H9 (cell line): ENCODE data around the gene CDH4. TPM values are rescaled to one million over a fixed set of nuclear protein-coding genes. Genes with fewer than 3 reads are reported as not detected.

Experiments
- DNase-seq: peaks from one replicate; pipeline ENCODE4 v3.0.0-alpha.2; 2017
- H2AFZ ChIP-seq: one replicate; pipeline ENCODE4 v1.6.1; 2013; ENCODE audit warnings: mild to moderate bottlenecking, low read length, control low read depth, moderate library complexity
- H2AK5ac ChIP-seq: 2 replicates; pipeline ENCODE4 v1.6.1; 2013; ENCODE audit warnings: low read length, control low read depth, mixed read lengths; ENCODE audit not compliant: insufficient read length
- H2BK120ac ChIP-seq: one replicate; pipeline ENCODE4 v1.6.1; 2013; ENCODE audit warnings: low read depth, mild to moderate bottlenecking, low read length, control low read depth, inconsistent platforms; ENCODE audit not compliant: poor library complexity, severe bottlenecking
- H2BK12ac ChIP-seq: 2 replicates; pipeline ENCODE4 v1.6.1; 2013; ENCODE audit warnings: low read length, control low read depth, mixed read lengths, low read depth; ENCODE audit not compliant: insufficient read length
- H2BK15ac ChIP-seq: 2 replicates; pipeline ENCODE4 v1.6.1; 2013; ENCODE audit warnings: low read depth, low read length, control low read depth
- H2BK20ac ChIP-seq: one replicate; pipeline ENCODE4 v1.6.1; 2013; ENCODE audit warnings: low read depth, mild to moderate bottlenecking, low read length, control low read depth, inconsistent platforms; ENCODE audit not compliant: poor library complexity, severe bottlenecking
- H2BK5ac ChIP-seq: 2 replicates; pipeline ENCODE4 v1.6.1; 2013; ENCODE audit warnings: low read length, control low read depth, mixed read lengths; ENCODE audit not compliant: insufficient read length
- H3K14ac ChIP-seq: 2 replicates; pipeline ENCODE4 v1.6.1; 2013; ENCODE audit warnings: low read length, control low read depth; ENCODE audit not compliant: insufficient read depth
- H3K18ac ChIP-seq: 2 replicates; pipeline ENCODE4 v1.6.1; 2013; ENCODE audit warnings: low read depth, mild to moderate bottlenecking, mixed read lengths, low read length, control low read depth; ENCODE audit not compliant: insufficient read length
- H3K23ac ChIP-seq: 2 replicates; pipeline ENCODE4 v1.6.1; 2013; ENCODE audit warnings: low read length, control low read depth, mixed read lengths, low read depth; ENCODE audit not compliant: insufficient read length
- H3K23me2 ChIP-seq: 2 replicates; pipeline ENCODE4 v1.6.1; 2013; ENCODE audit warnings: low read depth, mild to moderate bottlenecking, mixed read lengths, low read length, control low read depth; ENCODE audit not compliant: insufficient read length, poor library complexity, severe bottlenecking
- H3K27ac ChIP-seq: 2 replicates; pipeline ENCODE4 v1.5.1; 2013; ENCODE audit warnings: low read length, control low read depth, mixed read lengths, low read depth; ENCODE audit not compliant: insufficient read length
- H3K27me3 ChIP-seq: 2 replicates; pipeline ENCODE4 v1.6.1; 2013; ENCODE audit warnings: low read length, control low read depth, inconsistent platforms; ENCODE audit not compliant: insufficient read depth
- H3K4ac ChIP-seq: 2 replicates; pipeline ENCODE4 v1.6.1; 2013; ENCODE audit warnings: low read depth, mild to moderate bottlenecking, control low read depth, inconsistent platforms, low read length, moderate library complexity
- H3K4me1 ChIP-seq: 2 replicates; pipeline ENCODE4 v1.6.1; 2013; ENCODE audit warnings: low read length, control low read depth, inconsistent platforms; ENCODE audit not compliant: insufficient read depth
- H3K4me2 ChIP-seq: 2 replicates; pipeline ENCODE4 v1.6.1; 2013; ENCODE audit warnings: low read length, control low read depth, mixed read lengths; ENCODE audit not compliant: insufficient read length, insufficient read depth
- H3K56ac ChIP-seq: 2 replicates; pipeline ENCODE4 v1.6.1; 2013; ENCODE audit warnings: low read depth, mild to moderate bottlenecking, mixed read lengths, low read length, control low read depth; ENCODE audit not compliant: insufficient read length
- H3K79me1 ChIP-seq: 2 replicates; pipeline ENCODE4 v1.6.1; 2013; ENCODE audit warnings: low read depth, mild to moderate bottlenecking, moderate library complexity, low read length, control low read depth, inconsistent platforms; ENCODE audit not compliant: insufficient read depth, poor library complexity, severe bottlenecking
- H3K79me2 ChIP-seq: 2 replicates; pipeline ENCODE4 v1.6.1; 2013; ENCODE audit warnings: low read length, control low read depth, inconsistent platforms; ENCODE audit not compliant: insufficient read depth
- H3K9ac ChIP-seq: 2 replicates; pipeline ENCODE4 v1.6.1; 2013; ENCODE audit warnings: low read length, control low read depth, mixed read lengths; ENCODE audit not compliant: insufficient read length; ENCODE audit errors: extremely low read depth
- H3K9me3 ChIP-seq: one replicate; pipeline ENCODE4 v1.6.1; 2013; ENCODE audit warnings: low read depth, low read length, inconsistent platforms; ENCODE audit not compliant: control insufficient read depth
- H3T11ph ChIP-seq: one replicate; pipeline ENCODE4 v1.6.1; 2013; ENCODE audit warnings: mild to moderate bottlenecking, low read length, control low read depth, inconsistent platforms
- H4K20me1 ChIP-seq: one replicate; pipeline ENCODE4 v1.6.1; 2013; ENCODE audit not compliant: control insufficient read depth, insufficient read length, insufficient read depth
- H4K5ac ChIP-seq: 2 replicates; pipeline ENCODE4 v1.6.1; 2013; ENCODE audit warnings: low read depth, mild to moderate bottlenecking, mixed read lengths, low read length, control low read depth; ENCODE audit not compliant: insufficient read length
- H4K8ac ChIP-seq: replicated peaks from 2 replicates; pipeline ENCODE4 v1.6.1; 2013; ENCODE audit warnings: low read length, control low read depth, mixed read lengths, low read depth; ENCODE audit not compliant: insufficient read length
- H4K91ac ChIP-seq: 2 replicates; pipeline ENCODE4 v1.6.1; 2013; ENCODE audit warnings: low read depth, mild to moderate bottlenecking, moderate library complexity, mixed read lengths, low read length, control low read depth; ENCODE audit not compliant: insufficient read length
- H3K27ac Mint-ChIP-seq, 3 experiments: 2 replicates in 2 of 3; 3 replicates in 1 of 3; pipeline ENCODE4 v1.8.0; 2020 to 2021; ENCODE audit warnings: mixed read lengths in 3 of 3, mild to moderate bottlenecking in 1 of 3, moderate library complexity in 1 of 3
- H3K27me3 Mint-ChIP-seq: 2 replicates; pipeline ENCODE4 v1.8.0; 2021; ENCODE audit warnings: low read depth, mild to moderate bottlenecking, moderate library complexity, mixed read lengths
- H3K36me3 Mint-ChIP-seq, 3 experiments: 2 replicates in 2 of 3; 3 replicates in 1 of 3; pipeline ENCODE4 v1.8.0; 2020 to 2021; ENCODE audit warnings: low read depth in 3 of 3, mixed read lengths in 3 of 3; ENCODE audit not compliant: insufficient read depth in 1 of 3
- H3K4me1 Mint-ChIP-seq, 2 experiments: 2 replicates each; pipeline ENCODE4 v1.8.0; 2020; ENCODE audit warnings: mixed read lengths in 2 of 2
- H3K4me3 Mint-ChIP-seq, 2 experiments: 2 replicates in 1 of 2; 3 replicates in 1 of 2; pipeline ENCODE4 v1.8.0; 2020 to 2021; ENCODE audit warnings: mild to moderate bottlenecking in 2 of 2, mixed read lengths in 2 of 2, moderate library complexity in 1 of 2
- H3K9me3 Mint-ChIP-seq, 2 experiments: 2 replicates in 1 of 2; 3 replicates in 1 of 2; pipeline ENCODE4 v1.8.0; 2020; ENCODE audit warnings: mild to moderate bottlenecking in 2 of 2, mixed read lengths in 2 of 2, moderate library complexity in 1 of 2
- WGBS: extraction: QIAGEN DNeasy Blood & Tissue Kit; methylation state at CpG from one replicate; pipeline ENCODE4 v1.1.7; 2013; ENCODE audit warnings: missing lambda C conversion rate, low lambda C conversion rate, mixed read lengths; ENCODE audit not compliant: insufficient read length; ENCODE audit errors: extremely low coverage; 5-methylcytosine and 5-hydroxymethylcytosine counted together
- total RNA-seq: library from RNA; stranded (reverse); gene quantifications from 2 replicates; pipeline ENCODE4 v1.2.1, GENCODE V29; 2021
- TF ChIP-seq, protein P1 (sequence below): fragments of 200-600 bp; sonication (generic); conservative IDR thresholded peaks from 3 replicates; pipeline ENCODE4 v1.8.0; 2021; ENCODE audit warnings: antibody characterized with exemption, mild to moderate bottlenecking

Gene CDH4
- total RNA-seq, 1 experiment from 2014 or later = 3.0 TPM

DNA sequence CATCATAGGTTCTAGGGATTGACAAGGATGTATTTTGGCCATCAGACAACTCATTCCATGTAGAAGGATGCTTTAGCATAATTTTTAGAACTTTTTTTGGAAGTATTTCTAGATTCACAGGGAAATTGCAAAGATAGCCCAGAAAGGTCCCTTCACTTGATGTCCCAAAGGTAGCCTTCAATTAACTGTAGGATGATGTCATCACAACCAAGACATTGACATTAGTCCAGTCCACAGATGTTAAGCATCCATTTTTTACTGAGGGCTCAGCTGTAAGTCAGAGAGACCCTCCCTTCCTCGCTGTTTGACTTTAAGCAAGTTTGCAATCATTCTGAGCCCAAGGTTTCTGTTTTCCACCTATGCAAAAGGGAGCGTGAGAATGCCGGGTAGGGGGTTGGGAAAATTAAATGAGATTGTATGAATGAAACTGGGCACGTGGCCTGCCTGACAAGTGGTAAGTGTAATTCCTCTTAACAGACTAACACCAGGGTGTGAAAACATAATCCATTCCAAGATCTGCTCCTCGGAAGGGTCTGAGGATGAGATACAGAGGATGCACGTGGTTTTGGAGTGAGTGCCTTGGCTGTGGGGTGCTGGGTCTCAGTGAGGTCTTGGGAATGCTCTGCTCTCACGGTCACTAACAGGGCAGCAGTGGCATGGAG, 126.8 kb downstream of the CDH4 start:
- Mint-ChIP-seq H3K36me3 (peaks cover 13 to 16% (median 14%) of the 10 kb centered on the region in 3 experiments), H3K4me3 (no peak overlapping the region), H3K27ac (no peak overlapping the region), H3K4me1 (peaks cover 11 to 13% of the 10 kb centered on the region in 2 experiments), H3K27me3 (peaks cover 34% of the 10 kb centered on the region), H3K9me3 (peaks cover 16 to 20% of the 10 kb centered on the region in 2 experiments)
- Histone ChIP-seq H3K23me2 (no peaks in the 10 kb centered on the region), H3K18ac (no peak overlapping the region), H4K5ac (no peak overlapping the region), H3K56ac (no peak overlapping the region), H2BK20ac (no peak overlapping the region), H3K79me1 (no peaks in the 10 kb centered on the region), H3K27me3 (peaks cover 5% of the 10 kb centered on the region; the same call in 1 of the 2 replicates), H3K4me1 (no peaks in the 10 kb centered on the region), H2BK5ac (no peak overlapping the region), H4K20me1 (no peaks in the 10 kb centered on the region), H2BK120ac (no peak overlapping the region), H3K4ac (no peak overlapping the region), H2BK12ac (no peak overlapping the region), H4K8ac (no peak overlapping the region), H3K23ac (no peak overlapping the region), H3K9me3 (peaks cover 9% of the 10 kb centered on the region), H3K27ac (no peak overlapping the region), H2BK15ac (no peak overlapping the region), H2AK5ac (no peak overlapping the region), H3K79me2 (no peaks in the 10 kb centered on the region; the same call in 1 of the 2 replicates), H2AFZ (no peak overlapping the region), H3K9ac (no peak overlapping the region), H3K14ac (no peak overlapping the region), H3T11ph (no peak overlapping the region), H4K91ac (no peak overlapping the region), H3K4me2 (no peak overlapping the region)
- no CpG with 5 or more reads among the region's 7 CpGs for WGBS
- TF ChIP-seq, protein P1, sequence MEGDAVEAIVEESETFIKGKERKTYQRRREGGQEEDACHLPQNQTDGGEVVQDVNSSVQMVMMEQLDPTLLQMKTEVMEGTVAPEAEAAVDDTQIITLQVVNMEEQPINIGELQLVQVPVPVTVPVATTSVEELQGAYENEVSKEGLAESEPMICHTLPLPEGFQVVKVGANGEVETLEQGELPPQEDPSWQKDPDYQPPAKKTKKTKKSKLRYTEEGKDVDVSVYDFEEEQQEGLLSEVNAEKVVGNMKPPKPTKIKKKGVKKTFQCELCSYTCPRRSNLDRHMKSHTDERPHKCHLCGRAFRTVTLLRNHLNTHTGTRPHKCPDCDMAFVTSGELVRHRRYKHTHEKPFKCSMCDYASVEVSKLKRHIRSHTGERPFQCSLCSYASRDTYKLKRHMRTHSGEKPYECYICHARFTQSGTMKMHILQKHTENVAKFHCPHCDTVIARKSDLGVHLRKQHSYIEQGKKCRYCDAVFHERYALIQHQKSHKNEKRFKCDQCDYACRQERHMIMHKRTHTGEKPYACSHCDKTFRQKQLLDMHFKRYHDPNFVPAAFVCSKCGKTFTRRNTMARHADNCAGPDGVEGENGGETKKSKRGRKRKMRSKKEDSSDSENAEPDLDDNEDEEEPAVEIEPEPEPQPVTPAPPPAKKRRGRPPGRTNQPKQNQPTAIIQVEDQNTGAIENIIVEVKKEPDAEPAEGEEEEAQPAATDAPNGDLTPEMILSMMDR = no peak
- no peak for DNase-seq
